Natural killer cell (primary cell): ENCODE results near the gene AGPAT2. TPM values are rescaled to one million over a fixed set of nuclear protein-coding genes. Genes with fewer than 3 reads are reported as not detected.

Experiments
- ATAC-seq, 3 donors: fragments of 150-1000 bp in 2 of 3; fragments of 200-7000 bp in 1 of 3; cut with Tn5 transposase; 1 replicate in 1 of 3; 2 replicates in 2 of 3; pipeline ENCODE4 v1.10.0; 2021; ENCODE audit warnings: mild to moderate bottlenecking in 2 of 3, moderate library complexity in 2 of 3
- DNase-seq, 2 donors: peaks; one replicate each; pipeline versions ENCODE4 v3.0.0 to v3.0.0-alpha.2; 2013 to 2021; ENCODE audit warnings: mixed read lengths in 1 of 2
- H3K27ac ChIP-seq: one replicate; pipeline ENCODE4 v1.5.1; 2013; ENCODE audit warnings: mild to moderate bottlenecking, low read length
- H3K27me3 ChIP-seq: one replicate; pipeline ENCODE4 v1.6.1; 2013; ENCODE audit warnings: low read length; ENCODE audit not compliant: control insufficient read depth, insufficient read depth
- H3K36me3 ChIP-seq: one replicate; pipeline ENCODE4 v1.6.1; 2013; ENCODE audit warnings: low read length; ENCODE audit not compliant: control insufficient read depth, insufficient read depth
- H3K4me1 ChIP-seq: one replicate; pipeline ENCODE4 v1.6.1; 2013; ENCODE audit warnings: low read length; ENCODE audit not compliant: control insufficient read depth, insufficient read depth
- H3K4me3 ChIP-seq: one replicate; pipeline ENCODE4 v1.5.1; 2013; ENCODE audit warnings: low read length
- H3K9me3 ChIP-seq: one replicate; pipeline ENCODE4 v1.6.1; 2013; ENCODE audit warnings: low read length; ENCODE audit not compliant: control insufficient read depth, insufficient read depth
- H3K27ac Mint-ChIP-seq, 2 donors: one replicate each; pipeline ENCODE4 v1.8.0; 2022; ENCODE audit warnings: mild to moderate bottlenecking in 2 of 2, mixed read lengths in 2 of 2, moderate library complexity in 1 of 2
- H3K27me3 Mint-ChIP-seq, 2 donors: one replicate each; pipeline ENCODE4 v1.8.0; 2022; ENCODE audit warnings: low read depth in 2 of 2, mixed read lengths in 2 of 2
- H3K36me3 Mint-ChIP-seq: one replicate; pipeline ENCODE4 v1.8.0; 2022; ENCODE audit warnings: mixed read lengths
- H3K4me1 Mint-ChIP-seq, 2 donors: one replicate each; pipeline ENCODE4 v1.8.0; 2022; ENCODE audit warnings: mixed read lengths in 2 of 2
- H3K4me3 Mint-ChIP-seq: one replicate; pipeline ENCODE4 v1.8.0; 2022; ENCODE audit warnings: mild to moderate bottlenecking, moderate library complexity, mixed read lengths
- H3K9me3 Mint-ChIP-seq, 2 donors: one replicate each; pipeline ENCODE4 v1.8.0; 2022; ENCODE audit warnings: mixed read lengths in 2 of 2
- CTCF ChIP-seq: fragments of 200-600 bp; IDR thresholded peaks from one replicate; pipeline ENCODE4 v1.8.0; 2022; ENCODE audit warnings: antibody characterized with exemption
- WGBS: methylation state at CpG from one replicate; pipeline ENCODE4 v1.1.7; 2013; ENCODE audit warnings: missing lambda C conversion rate; ENCODE audit not compliant: insufficient coverage; 5-methylcytosine and 5-hydroxymethylcytosine counted together
- intact Hi-C: fragments of 100-400 bp; cut with micrococcal nuclease; formaldehyde crosslinking; loops from one replicate; pipeline ENCODE4 v1.14.2; 2022
- total RNA-seq, 4 donors: library from RNA; stranded (reverse); fragments of 120-200 nt in 1 of 4; gene quantifications; one replicate each; pipeline versions ENCODE4 v1.2.3 to v1.2.4, GENCODE V29; 2013 to 2022

Gene AGPAT2
- total RNA-seq, 3 donors from 2014 or later (not counting 1 experiment from before 2014, with no cell fraction given), result 10.3 to 19.4 (median 12.0) TPM

GRCh38 chr9:136646827-136647711, 40.2 kb downstream of the AGPAT2 start:
- 34% methylated on average over 29 of the region's 29 CpGs for WGBS
- no peaks in the 10 kb centered on the region for H3K4me1 Mint-ChIP-seq
- H3K9me3 ChIP-seq, result no peaks in the 10 kb centered on the region
- peaks cover 17 to 19% of the 10 kb centered on the region in 2 donors for H3K27me3 Mint-ChIP-seq
- peaks cover 42% of the 10 kb centered on the region for H3K4me1 ChIP-seq
- no peaks in the 10 kb centered on the region for H3K9me3 Mint-ChIP-seq
- H3K27ac ChIP-seq, result no peak overlapping the region
- H3K27ac Mint-ChIP-seq, result no peak overlapping the region
- DNase-seq (no peak), ATAC-seq (no peak)
- H3K4me3 Mint-ChIP-seq, result no peak overlapping the region
- H3K36me3 Mint-ChIP-seq, result no peaks in the 10 kb centered on the region
- H3K36me3 ChIP-seq, result no peaks in the 10 kb centered on the region
- peaks cover 36% of the 10 kb centered on the region for H3K27me3 ChIP-seq
- TF ChIP-seq CTCF, result no peak
- intact Hi-C loops, result no loop called here
- H3K4me3 ChIP-seq, result no peak overlapping the region

GRCh38 chr9:136645903-136646754, 41.1 kb downstream of the AGPAT2 start:
- H3K4me3 ChIP-seq, result no peak overlapping the region
- ATAC-seq (no peak), DNase-seq (no peak)
- H3K4me1 Mint-ChIP-seq, result no peaks in the 10 kb centered on the region
- no peaks in the 10 kb centered on the region for H3K36me3 ChIP-seq
- H3K27me3 Mint-ChIP-seq, result peaks cover 17 to 19% of the 10 kb centered on the region in 2 donors
- H3K36me3 Mint-ChIP-seq, result no peaks in the 10 kb centered on the region
- intact Hi-C loops, result no loop called here
- WGBS, result 35% methylated on average over 40 of the region's 40 CpGs
- no peaks in the 10 kb centered on the region for H3K9me3 Mint-ChIP-seq
- peaks cover 42% of the 10 kb centered on the region for H3K4me1 ChIP-seq
- no peaks in the 10 kb centered on the region for H3K9me3 ChIP-seq
- H3K27ac Mint-ChIP-seq, result no peak overlapping the region
- H3K27ac ChIP-seq, result no peak overlapping the region
- no peak for TF ChIP-seq CTCF
- no peak overlapping the region for H3K4me3 Mint-ChIP-seq
- H3K27me3 ChIP-seq, result peaks cover 36% of the 10 kb centered on the region

GRCh38 chr9:136645352-136645902, 41.8 kb downstream of the AGPAT2 start:
- H3K27me3 Mint-ChIP-seq, result peaks cover 15 to 17% of the 10 kb centered on the region in 2 donors
- H3K36me3 Mint-ChIP-seq, result no peaks in the 10 kb centered on the region
- no peak overlapping the region for H3K27ac Mint-ChIP-seq
- no peaks in the 10 kb centered on the region for H3K4me1 Mint-ChIP-seq
- H3K9me3 ChIP-seq, result no peaks in the 10 kb centered on the region
- no peak overlapping the region for H3K4me3 Mint-ChIP-seq
- no peak overlapping the region for H3K4me3 ChIP-seq
- no peaks in the 10 kb centered on the region for H3K9me3 Mint-ChIP-seq
- no peak for TF ChIP-seq CTCF
- no peak for ATAC-seq
- no peaks in the 10 kb centered on the region for H3K36me3 ChIP-seq
- WGBS, result 46% methylated on average over 17 of the region's 18 CpGs
- H3K4me1 ChIP-seq, result peaks cover 36% of the 10 kb centered on the region
- H3K27me3 ChIP-seq, result peaks cover 36% of the 10 kb centered on the region
- DNase-seq, result no peak
- intact Hi-C loops, result no loop called here
- no peak overlapping the region for H3K27ac ChIP-seq
